GM23248 (cell line): Measurements from ENCODE around the gene TBC1D10B.

Source experiments
- EZH2 ChIP-seq: fragments of 200-600 bp; sonication (generic); IDR thresholded peaks from 2 replicates; pipeline ENCODE4 v1.6.1; 2018; ENCODE audit warnings: antibody characterized with exemption, mild to moderate bottlenecking; ENCODE audit not compliant: insufficient read depth, poor library complexity, severe bottlenecking
- EZH2phosphoT487 ChIP-seq: fragments of 200-600 bp; sonication (generic); IDR thresholded peaks from 2 replicates; pipeline ENCODE4 v1.6.1; 2018; ENCODE audit warnings: antibody characterized with exemption, moderate library complexity, mild to moderate bottlenecking, low read depth; ENCODE audit not compliant: insufficient read depth

DNA sequence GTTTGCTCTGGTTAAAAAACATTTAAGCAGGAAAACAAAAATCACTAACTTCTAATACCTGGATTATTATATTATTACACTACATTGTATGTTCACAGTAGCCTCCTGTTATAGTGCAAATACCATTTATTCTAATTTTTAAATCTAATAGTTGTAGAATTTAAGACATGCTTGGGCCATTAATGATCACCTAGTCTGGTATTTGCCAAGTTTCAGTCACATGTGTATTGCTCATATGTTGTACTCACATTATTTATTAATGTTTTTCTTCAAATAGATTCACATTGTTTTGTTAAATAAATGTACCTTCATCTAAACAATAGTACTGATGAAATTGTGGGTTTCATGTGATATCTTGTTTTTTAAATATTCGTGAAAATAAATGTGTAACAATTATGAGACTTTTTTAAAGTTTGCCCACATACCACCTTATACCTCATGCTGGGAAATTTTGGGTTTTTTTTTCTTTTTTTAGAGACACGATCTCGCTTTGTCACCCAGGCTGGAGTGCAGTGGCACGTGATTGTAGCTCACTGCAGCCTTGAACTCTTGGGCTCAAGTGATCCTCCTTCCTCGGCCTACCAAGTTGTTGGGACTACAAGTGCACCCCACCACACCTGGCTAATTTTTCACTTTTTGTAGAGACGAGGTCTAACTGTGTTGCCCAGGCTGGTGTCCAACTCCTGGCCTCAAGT is 43.0 kb upstream of the TBC1D10B start:
- TF ChIP-seq EZH2 (no peak), EZH2phosphoT487 (no peak)
